ENCODE results near the gene CCDC92.

Gene CCDC92

GRCh38 chr12:123972457-123973401 lies at the start of gene CCDC92, which contains the start of gene ZNF664:
Gene CCDC92 (minus strand): TSS chr12:123972831. CDS start chr12:123944305, 28,526 bp downstream.
Gene ZNF664 (plus strand): TSS chr12:123973215. CDS start chr12:124012145, 38,930 bp downstream.
- peak; percentile 94 to 97 for DNase-seq

GRCh38 chr12:124022161-124022560 lies 49.5 kb upstream of the CCDC92 start:
- no peak for DNase-seq

- no peak for DNase-seq
Observed at GRCh38 chr12:124021007-124021406, 48.4 kb upstream of the CCDC92 start.

- no peak for DNase-seq
Observed at GRCh38 chr12:124020514-124020949, 47.9 kb upstream of the CCDC92 start.

GRCh38 chr12:124019115-124019514 lies 46.5 kb upstream of the CCDC92 start:
- DNase-seq = no peak

- no peak for DNase-seq
Observed at GRCh38 chr12:124018539-124018938, 45.9 kb upstream of the CCDC92 start.

- DNase-seq = no peak
Observed at GRCh38 chr12:124017064-124017463, 44.4 kb upstream of the CCDC92 start.

GRCh38 chr12:124015494-124016461 lies 43.1 kb upstream of the CCDC92 start:
- DNase-seq = no peak

- DNase-seq = no peak
Observed at GRCh38 chr12:124013073-124013472, 40.4 kb upstream of the CCDC92 start.

GRCh38 chr12:124011435-124012115 lies 38.9 kb upstream of the CCDC92 start:
- no peak for DNase-seq

- no peak for DNase-seq
Observed at GRCh38 chr12:124010687-124011086, 38.1 kb upstream of the CCDC92 start.

GRCh38 chr12:124009781-124010180 lies 37.1 kb upstream of the CCDC92 start:
- DNase-seq = no peak

GRCh38 chr12:124008595-124008994 lies 36.0 kb upstream of the CCDC92 start:
- DNase-seq = no peak

- no peak for DNase-seq
Observed at GRCh38 chr12:124007826-124008570, 35.4 kb upstream of the CCDC92 start.

GRCh38 chr12:124006846-124007713 lies 34.4 kb upstream of the CCDC92 start:
- no peak for DNase-seq

- peak in 1 of 2 experiments; percentile 38 for DNase-seq
Observed at GRCh38 chr12:124006085-124006845, 33.6 kb upstream of the CCDC92 start.

- DNase-seq = no peak
Observed at GRCh38 chr12:124004233-124004875, 31.7 kb upstream of the CCDC92 start.

GRCh38 chr12:124002654-124003053 lies 30.0 kb upstream of the CCDC92 start:
- DNase-seq = no peak

GRCh38 chr12:124002021-124002644 lies 29.5 kb upstream of the CCDC92 start:
- DNase-seq = no peak
